HepG2 (cell line): ENCODE data around the gene NOL4L. TPM values are rescaled to one million over a fixed set of nuclear protein-coding genes. Genes with fewer than 3 reads are reported as not detected.

ENCODE experiments used
- PHF21A ChIP-seq: sonication (generic); formaldehyde crosslinking; IDR thresholded peaks from 2 replicates; pipeline ENCODE4 v1.5.0; 2020; ENCODE audit warnings: mild to moderate bottlenecking, missing genetic modification reagents
- PLRG1 ChIP-seq: fragments of 450-650 bp; conservative IDR thresholded peaks from 2 replicates; pipeline ENCODE4 v1.6.1; 2016
- POLR2G ChIP-seq: fragments of 200-400 bp; formaldehyde crosslinking; IDR thresholded peaks from 2 replicates; pipeline ENCODE4 v1.6.1; 2018; ENCODE audit warnings: mild to moderate bottlenecking, low read depth, low read length, moderate library complexity
- RFXANK ChIP-seq: IDR thresholded peaks from 2 replicates; pipeline ENCODE4 v1.6.1; 2016
- SP5 ChIP-seq: IDR thresholded peaks from 2 replicates; pipeline ENCODE4 v1.6.1; 2016; ENCODE audit warnings: low read depth, borderline replicate concordance
- THAP11 ChIP-seq: IDR thresholded peaks from 2 replicates; pipeline ENCODE4 v1.6.1; 2016; ENCODE audit warnings: missing biosample characterization, missing genetic modification reagents
- ZBTB8A ChIP-seq: sonication (generic); formaldehyde crosslinking; IDR thresholded peaks from 2 replicates; pipeline ENCODE4 v1.4.0; 2020; ENCODE audit warnings: mild to moderate bottlenecking, low read depth, missing genetic modification reagents, borderline replicate concordance
- ZNF256 ChIP-seq: sonication (generic); formaldehyde crosslinking; conservative IDR thresholded peaks from 2 replicates; pipeline ENCODE4 v1.4.0; 2020; ENCODE audit warnings: missing genetic modification reagents
- ZNF34 ChIP-seq: sonication (generic); formaldehyde crosslinking; IDR thresholded peaks from 2 replicates; pipeline ENCODE4 v1.4.0; 2020; ENCODE audit warnings: mild to moderate bottlenecking, missing genetic modification reagents, borderline replicate concordance
- ZNF772 ChIP-seq: sonication (generic); formaldehyde crosslinking; IDR thresholded peaks from 2 replicates; pipeline ENCODE4 v1.5.0; 2020; ENCODE audit warnings: mild to moderate bottlenecking, missing genetic modification reagents
- ZSCAN31 ChIP-seq: sonication (generic); formaldehyde crosslinking; IDR thresholded peaks from 2 replicates; pipeline ENCODE4 v1.5.0; 2020; ENCODE audit warnings: low read depth, mild to moderate bottlenecking, missing genetic modification reagents
- polyA plus RNA-seq, 8 experiments: library from polyadenylated mRNA; depleted of rRNA in 3 of 8; stranded (reverse) in 7 of 8; unstranded in 1 of 8; fragments of >200 nt; fragmentation: Illumina TruSeq in 4 of 8; extraction: Trizol in 4 of 8; gene quantifications; 2 replicates each; pipeline versions ENCODE4 v1.2.1 to v1.2.3, GENCODE V29; 2011 to 2016; ENCODE audit warnings: low read depth in 4 of 8, missing spikeins in 1 of 8, mixed read lengths in 1 of 8; ENCODE audit not compliant: insufficient read depth in 1 of 8
- total RNA-seq, 5 experiments: library from RNA; depleted of rRNA; stranded (reverse); fragments of >200 nt; fragmentation: Illumina TruSeq; extraction: Trizol; gene quantifications; 2 replicates each; pipeline ENCODE4 v1.2.3, GENCODE V29; 2016; ENCODE audit warnings: low read depth in 1 of 5
- TF ChIP-seq, protein P1 (sequence below): sonication (generic); formaldehyde crosslinking; IDR thresholded peaks from 2 replicates; pipeline ENCODE4 v1.5.0; 2020; ENCODE audit warnings: mild to moderate bottlenecking, missing genetic modification reagents, borderline replicate concordance
- TF ChIP-seq, protein P2 (sequence below): sonication (generic); formaldehyde crosslinking; IDR thresholded peaks from 2 replicates; pipeline ENCODE4 v1.9.0; 2021; ENCODE audit warnings: missing genetic modification reagents, borderline replicate concordance
- TF ChIP-seq, protein P3 (sequence below): sonication (generic); formaldehyde crosslinking; IDR thresholded peaks from 2 replicates; pipeline ENCODE4 v1.5.0; 2020; ENCODE audit warnings: missing genetic modification reagents
- TF ChIP-seq, protein P4 (sequence below): sonication (generic); formaldehyde crosslinking; IDR thresholded peaks from 2 replicates; pipeline ENCODE4 v1.4.0; 2020; ENCODE audit warnings: missing genetic modification reagents, borderline replicate concordance

NOL4L gene
- total and polyA plus RNA-seq, 2 of the 13 experiments (the other 11 are each of a cell fraction or from before 2014, with no cell fraction given), result 16.6 to 35.4 TPM

DNA sequence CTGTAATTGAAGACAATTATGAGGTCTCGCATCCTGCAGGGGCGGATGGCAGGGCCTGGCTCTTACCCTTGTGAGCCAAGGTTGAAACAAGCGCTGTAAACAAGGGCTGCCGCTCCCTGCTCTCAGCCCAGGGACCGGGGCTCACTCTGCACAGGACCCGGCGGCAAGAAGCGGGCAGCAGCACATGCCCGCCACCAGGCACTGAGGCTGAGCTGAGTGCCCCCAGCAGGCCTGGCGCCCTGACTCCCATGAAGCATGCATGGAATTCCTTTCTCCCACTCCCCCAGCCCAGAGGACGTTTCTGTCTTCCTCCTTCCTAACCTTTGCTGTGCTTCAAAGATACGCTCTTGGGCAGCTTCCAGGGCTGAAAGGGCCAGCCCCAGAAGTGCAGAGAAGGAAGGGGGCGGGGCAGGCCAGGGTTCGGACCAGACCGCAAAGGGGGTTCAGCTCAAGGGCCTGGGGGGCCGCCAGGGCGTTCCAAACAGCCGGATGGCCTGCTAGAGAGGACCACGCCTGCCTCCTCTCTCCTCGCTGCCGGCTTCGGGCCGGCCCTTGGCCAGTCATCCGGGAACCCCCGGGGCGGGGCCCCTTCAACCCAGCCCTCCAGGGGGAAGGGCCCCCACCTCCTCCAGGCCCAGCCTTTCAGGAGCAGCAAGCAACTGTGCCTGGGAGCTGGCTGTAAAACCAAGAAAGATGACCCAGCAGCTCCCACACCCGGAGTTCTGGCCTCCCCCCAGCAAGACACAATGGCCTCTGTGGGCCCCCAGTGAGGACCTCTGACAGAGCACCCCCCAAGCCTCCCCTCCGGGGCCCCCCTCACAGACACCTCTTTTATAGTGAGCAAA is 109.9 kb downstream of the NOL4L start (continued):
- TF ChIP-seq, protein P1, sequence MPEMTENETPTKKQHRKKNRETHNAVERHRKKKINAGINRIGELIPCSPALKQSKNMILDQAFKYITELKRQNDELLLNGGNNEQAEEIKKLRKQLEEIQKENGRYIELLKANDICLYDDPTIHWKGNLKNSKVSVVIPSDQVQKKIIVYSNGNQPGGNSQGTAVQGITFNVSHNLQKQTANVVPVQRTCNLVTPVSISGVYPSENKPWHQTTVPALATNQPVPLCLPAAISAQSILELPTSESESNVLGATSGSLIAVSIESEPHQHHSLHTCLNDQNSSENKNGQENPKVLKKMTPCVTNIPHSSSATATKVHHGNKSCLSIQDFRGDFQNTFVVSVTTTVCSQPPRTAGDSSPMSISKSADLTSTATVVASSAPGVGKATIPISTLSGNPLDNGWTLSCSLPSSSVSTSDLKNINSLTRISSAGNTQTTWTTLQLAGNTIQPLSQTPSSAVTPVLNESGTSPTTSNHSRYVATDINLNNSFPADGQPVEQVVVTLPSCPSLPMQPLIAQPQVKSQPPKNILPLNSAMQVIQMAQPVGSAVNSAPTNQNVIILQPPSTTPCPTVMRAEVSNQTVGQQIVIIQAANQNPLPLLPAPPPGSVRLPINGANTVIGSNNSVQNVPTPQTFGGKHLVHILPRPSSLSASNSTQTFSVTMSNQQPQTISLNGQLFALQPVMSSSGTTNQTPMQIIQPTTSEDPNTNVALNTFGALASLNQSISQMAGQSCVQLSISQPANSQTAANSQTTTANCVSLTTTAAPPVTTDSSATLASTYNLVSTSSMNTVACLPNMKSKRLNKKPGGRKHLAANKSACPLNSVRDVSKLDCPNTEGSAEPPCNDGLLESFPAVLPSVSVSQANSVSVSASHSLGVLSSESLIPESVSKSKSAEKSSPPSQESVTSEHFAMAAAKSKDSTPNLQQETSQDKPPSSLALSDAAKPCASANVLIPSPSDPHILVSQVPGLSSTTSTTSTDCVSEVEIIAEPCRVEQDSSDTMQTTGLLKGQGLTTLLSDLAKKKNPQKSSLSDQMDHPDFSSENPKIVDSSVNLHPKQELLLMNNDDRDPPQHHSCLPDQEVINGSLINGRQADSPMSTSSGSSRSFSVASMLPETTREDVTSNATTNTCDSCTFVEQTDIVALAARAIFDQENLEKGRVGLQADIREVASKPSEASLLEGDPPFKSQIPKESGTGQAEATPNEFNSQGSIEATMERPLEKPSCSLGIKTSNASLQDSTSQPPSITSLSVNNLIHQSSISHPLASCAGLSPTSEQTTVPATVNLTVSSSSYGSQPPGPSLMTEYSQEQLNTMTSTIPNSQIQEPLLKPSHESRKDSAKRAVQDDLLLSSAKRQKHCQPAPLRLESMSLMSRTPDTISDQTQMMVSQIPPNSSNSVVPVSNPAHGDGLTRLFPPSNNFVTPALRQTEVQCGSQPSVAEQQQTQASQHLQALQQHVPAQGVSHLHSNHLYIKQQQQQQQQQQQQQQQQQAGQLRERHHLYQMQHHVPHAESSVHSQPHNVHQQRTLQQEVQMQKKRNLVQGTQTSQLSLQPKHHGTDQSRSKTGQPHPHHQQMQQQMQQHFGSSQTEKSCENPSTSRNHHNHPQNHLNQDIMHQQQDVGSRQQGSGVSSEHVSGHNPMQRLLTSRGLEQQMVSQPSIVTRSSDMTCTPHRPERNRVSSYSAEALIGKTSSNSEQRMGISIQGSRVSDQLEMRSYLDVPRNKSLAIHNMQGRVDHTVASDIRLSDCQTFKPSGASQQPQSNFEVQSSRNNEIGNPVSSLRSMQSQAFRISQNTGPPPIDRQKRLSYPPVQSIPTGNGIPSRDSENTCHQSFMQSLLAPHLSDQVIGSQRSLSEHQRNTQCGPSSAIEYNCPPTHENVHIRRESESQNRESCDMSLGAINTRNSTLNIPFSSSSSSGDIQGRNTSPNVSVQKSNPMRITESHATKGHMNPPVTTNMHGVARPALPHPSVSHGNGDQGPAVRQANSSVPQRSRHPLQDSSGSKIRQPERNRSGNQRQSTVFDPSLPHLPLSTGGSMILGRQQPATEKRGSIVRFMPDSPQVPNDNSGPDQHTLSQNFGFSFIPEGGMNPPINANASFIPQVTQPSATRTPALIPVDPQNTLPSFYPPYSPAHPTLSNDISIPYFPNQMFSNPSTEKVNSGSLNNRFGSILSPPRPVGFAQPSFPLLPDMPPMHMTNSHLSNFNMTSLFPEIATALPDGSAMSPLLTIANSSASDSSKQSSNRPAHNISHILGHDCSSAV, result no peak
- TF ChIP-seq THAP11 (CRISPR knock-in tag), result peak; percentile 44; the same call in 1 of the 2 replicates
- TF ChIP-seq ZNF256 (CRISPR knock-in tag), result peak; percentile 69
- no peak for TF ChIP-seq RFXANK (CRISPR knock-in tag)
- TF ChIP-seq, protein P2, sequence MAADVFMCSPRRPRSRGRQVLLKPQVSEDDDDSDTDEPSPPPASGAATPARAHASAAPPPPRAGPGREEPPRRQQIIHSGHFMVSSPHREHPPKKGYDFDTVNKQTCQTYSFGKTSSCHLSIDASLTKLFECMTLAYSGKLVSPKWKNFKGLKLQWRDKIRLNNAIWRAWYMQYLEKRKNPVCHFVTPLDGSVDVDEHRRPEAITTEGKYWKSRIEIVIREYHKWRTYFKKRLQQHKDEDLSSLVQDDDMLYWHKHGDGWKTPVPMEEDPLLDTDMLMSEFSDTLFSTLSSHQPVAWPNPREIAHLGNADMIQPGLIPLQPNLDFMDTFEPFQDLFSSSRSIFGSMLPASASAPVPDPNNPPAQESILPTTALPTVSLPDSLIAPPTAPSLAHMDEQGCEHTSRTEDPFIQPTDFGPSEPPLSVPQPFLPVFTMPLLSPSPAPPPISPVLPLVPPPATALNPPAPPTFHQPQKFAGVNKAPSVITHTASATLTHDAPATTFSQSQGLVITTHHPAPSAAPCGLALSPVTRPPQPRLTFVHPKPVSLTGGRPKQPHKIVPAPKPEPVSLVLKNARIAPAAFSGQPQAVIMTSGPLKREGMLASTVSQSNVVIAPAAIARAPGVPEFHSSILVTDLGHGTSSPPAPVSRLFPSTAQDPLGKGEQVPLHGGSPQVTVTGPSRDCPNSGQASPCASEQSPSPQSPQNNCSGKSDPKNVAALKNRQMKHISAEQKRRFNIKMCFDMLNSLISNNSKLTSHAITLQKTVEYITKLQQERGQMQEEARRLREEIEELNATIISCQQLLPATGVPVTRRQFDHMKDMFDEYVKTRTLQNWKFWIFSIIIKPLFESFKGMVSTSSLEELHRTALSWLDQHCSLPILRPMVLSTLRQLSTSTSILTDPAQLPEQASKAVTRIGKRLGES (CRISPR knock-in tag), result no peak
- TF ChIP-seq PHF21A (CRISPR knock-in tag), result peak; percentile 81
- TF ChIP-seq SP5 (CRISPR knock-in tag), result peak; percentile 89
- TF ChIP-seq ZSCAN31, result peak; percentile 61; the same call in 1 of the 2 replicates
- TF ChIP-seq PLRG1, result no peak
- peak; percentile 83 for TF ChIP-seq ZNF772
- peak; percentile 87 for TF ChIP-seq ZNF34 (CRISPR knock-in tag)
- TF ChIP-seq, protein P3, sequence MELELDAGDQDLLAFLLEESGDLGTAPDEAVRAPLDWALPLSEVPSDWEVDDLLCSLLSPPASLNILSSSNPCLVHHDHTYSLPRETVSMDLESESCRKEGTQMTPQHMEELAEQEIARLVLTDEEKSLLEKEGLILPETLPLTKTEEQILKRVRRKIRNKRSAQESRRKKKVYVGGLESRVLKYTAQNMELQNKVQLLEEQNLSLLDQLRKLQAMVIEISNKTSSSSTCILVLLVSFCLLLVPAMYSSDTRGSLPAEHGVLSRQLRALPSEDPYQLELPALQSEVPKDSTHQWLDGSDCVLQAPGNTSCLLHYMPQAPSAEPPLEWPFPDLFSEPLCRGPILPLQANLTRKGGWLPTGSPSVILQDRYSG, result peak; percentile 96; the same call in 1 of the 2 replicates
- peak; percentile 89 for TF ChIP-seq POLR2G
- TF ChIP-seq, protein P4, sequence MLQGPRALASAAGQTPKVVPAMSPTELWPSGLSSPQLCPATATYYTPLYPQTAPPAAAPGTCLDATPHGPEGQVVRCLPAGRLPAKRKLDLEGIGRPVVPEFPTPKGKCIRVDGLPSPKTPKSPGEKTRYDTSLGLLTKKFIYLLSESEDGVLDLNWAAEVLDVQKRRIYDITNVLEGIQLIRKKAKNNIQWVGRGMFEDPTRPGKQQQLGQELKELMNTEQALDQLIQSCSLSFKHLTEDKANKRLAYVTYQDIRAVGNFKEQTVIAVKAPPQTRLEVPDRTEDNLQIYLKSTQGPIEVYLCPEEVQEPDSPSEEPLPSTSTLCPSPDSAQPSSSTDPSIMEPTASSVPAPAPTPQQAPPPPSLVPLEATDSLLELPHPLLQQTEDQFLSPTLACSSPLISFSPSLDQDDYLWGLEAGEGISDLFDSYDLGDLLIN, result peak; percentile 42; the same call in 1 of the 2 replicates
- 0 out of 2 replicates have a peak, but pooled peaks have one; percentile 58 for TF ChIP-seq ZBTB8A (CRISPR knock-in tag)
